Glutamatergic neuron (in vitro differentiated cells): ENCODE measurements around the gene KRT32. TPM values are rescaled to one million over a fixed set of nuclear protein-coding genes. Genes with fewer than 3 reads are reported as not detected.

Experiments used
- DNase-seq: peaks from one replicate; pipeline ENCODE4 v3.0.0; 2022
- H3K27ac Mint-ChIP-seq: one replicate; pipeline ENCODE4 v1.8.0; 2020; ENCODE audit warnings: mild to moderate bottlenecking, mixed read lengths, inconsistent platforms; ENCODE audit not compliant: unreplicated experiment
- H3K27me3 Mint-ChIP-seq: one replicate; pipeline ENCODE4 v1.8.0; 2020; ENCODE audit warnings: mild to moderate bottlenecking, moderate library complexity, mixed read lengths, inconsistent platforms; ENCODE audit not compliant: unreplicated experiment
- H3K36me3 Mint-ChIP-seq: one replicate; pipeline ENCODE4 v1.8.0; 2020; ENCODE audit warnings: mild to moderate bottlenecking, mixed read lengths, inconsistent platforms; ENCODE audit not compliant: unreplicated experiment
- H3K4me1 Mint-ChIP-seq: one replicate; pipeline ENCODE4 v1.8.0; 2020; ENCODE audit warnings: mild to moderate bottlenecking, low read depth, mixed read lengths, inconsistent platforms; ENCODE audit not compliant: unreplicated experiment
- H3K4me3 Mint-ChIP-seq: one replicate; pipeline ENCODE4 v1.8.0; 2020; ENCODE audit warnings: mild to moderate bottlenecking, mixed read lengths, inconsistent platforms; ENCODE audit not compliant: unreplicated experiment
- H3K9me3 Mint-ChIP-seq: one replicate; pipeline ENCODE4 v1.8.0; 2020; ENCODE audit warnings: mild to moderate bottlenecking, moderate library complexity, mixed read lengths, inconsistent platforms; ENCODE audit not compliant: unreplicated experiment
- CTCF ChIP-seq: fragments of 200-600 bp; sonication (generic); IDR thresholded peaks from one replicate; pipeline ENCODE4 v1.5.0; 2021; ENCODE audit not compliant: partially characterized antibody, unreplicated experiment
- total RNA-seq: library from RNA; stranded (reverse); fragmentation: NEBNext Ultra II Directional; extraction: Animal tissue kit (Norgen Biotek cat#: 25700); gene quantifications from one replicate; pipeline ENCODE4 v1.2.1, GENCODE V29; 2021; ENCODE audit not compliant: unreplicated experiment

The KRT32 gene
- total RNA-seq, 1 donor from 2014 or later: not detected

- H3K9me3 Mint-ChIP-seq: no peaks in the 10 kb centered on the region
- peaks cover 4% of the 10 kb centered on the region for H3K4me1 Mint-ChIP-seq
- H3K36me3 Mint-ChIP-seq: no peaks in the 10 kb centered on the region
- H3K27ac Mint-ChIP-seq: no peak overlapping the region
- TF ChIP-seq CTCF: no peak
- DNase-seq: no peak
- no peak overlapping the region for H3K4me3 Mint-ChIP-seq
- peaks cover 2% of the 10 kb centered on the region for H3K27me3 Mint-ChIP-seq
Observed at GRCh38 chr17:41416479-41416878, 50.7 kb downstream of the KRT32 start.

- Mint-ChIP-seq H3K9me3 (no peaks in the 10 kb centered on the region), H3K4me3 (no peak overlapping the region), H3K27me3 (peaks cover 2% of the 10 kb centered on the region), H3K27ac (no peak overlapping the region), H3K4me1 (peaks cover 4% of the 10 kb centered on the region), H3K36me3 (no peaks in the 10 kb centered on the region)
- TF ChIP-seq CTCF: no peak
- DNase-seq: no peak
Observed at GRCh38 chr17:41415833-41416335, 51.3 kb downstream of the KRT32 start.

- no peak overlapping the region for H3K27ac Mint-ChIP-seq
- no peaks in the 10 kb centered on the region for H3K36me3 Mint-ChIP-seq
- peaks cover 4% of the 10 kb centered on the region for H3K4me1 Mint-ChIP-seq
- no peaks in the 10 kb centered on the region for H3K9me3 Mint-ChIP-seq
- no peak overlapping the region for H3K4me3 Mint-ChIP-seq
- no peak for DNase-seq
- H3K27me3 Mint-ChIP-seq: peaks cover 2% of the 10 kb centered on the region
- TF ChIP-seq CTCF: no peak
Observed at GRCh38 chr17:41415411-41415810, 51.8 kb downstream of the KRT32 start.

- DNase-seq: no peak
- Mint-ChIP-seq H3K4me3 (no peak overlapping the region), H3K27ac (no peak overlapping the region), H3K9me3 (no peaks in the 10 kb centered on the region), H3K4me1 (peaks cover 4% of the 10 kb centered on the region), H3K36me3 (no peaks in the 10 kb centered on the region), H3K27me3 (peaks cover 4% of the 10 kb centered on the region)
- no peak for TF ChIP-seq CTCF
Observed at GRCh38 chr17:41413982-41414381, 53.2 kb downstream of the KRT32 start.

GRCh38 chr17:41413353-41413957, 53.7 kb downstream of the KRT32 start:
- Mint-ChIP-seq H3K27ac (no peak overlapping the region), H3K4me3 (no peak overlapping the region), H3K27me3 (peaks cover 4% of the 10 kb centered on the region), H3K36me3 (no peaks in the 10 kb centered on the region), H3K9me3 (no peaks in the 10 kb centered on the region), H3K4me1 (peaks cover 4% of the 10 kb centered on the region)
- no peak for DNase-seq
- TF ChIP-seq CTCF: no peak
